ENCODE measurements around the gene RNF130. TPM values are rescaled to one million over a fixed set of nuclear protein-coding genes. Genes with fewer than 3 reads are reported as not detected.
A peak's percentile ranks its signal among the peaks of the same experiment; 100 is the strongest.

Gene RNF130
- total RNA-seq, 1 donor from 2014 or later = 73.8 TPM

DNA sequence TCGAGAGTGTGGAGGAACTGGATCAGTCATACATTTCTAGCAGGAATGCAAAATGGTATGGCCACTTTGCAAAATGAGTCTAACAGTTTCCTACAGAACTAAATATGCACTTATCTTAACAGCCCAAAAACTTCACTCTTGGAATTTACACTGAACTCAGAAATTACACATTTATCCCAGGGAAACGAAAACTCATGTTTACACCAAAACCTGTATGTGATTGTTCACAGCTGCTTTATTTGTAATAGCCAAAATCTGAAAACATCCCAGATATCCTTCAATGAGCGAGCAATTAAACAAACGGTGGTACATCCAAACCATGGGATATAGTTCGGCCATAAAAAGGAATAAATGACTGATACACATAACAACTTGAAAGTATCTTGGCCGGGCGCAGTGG, 62.0 kb downstream of the RNF130 start:
- Mint-ChIP-seq H3K9me3 (ENCODE audit: low read depth) (no peaks in the 10 kb centered on the region), H3K4me3 (ENCODE audit: low read depth) (no peak overlapping the region), H3K27ac (no peak overlapping the region), H3K36me3 (ENCODE audit: insufficient read depth) (peaks cover 12% of the 10 kb centered on the region), H3K27me3 (no peaks in the 10 kb centered on the region), H3K4me1 (ENCODE audit: low read depth) (peaks cover 6% of the 10 kb centered on the region)
- TF ChIP-seq, protein P1, sequence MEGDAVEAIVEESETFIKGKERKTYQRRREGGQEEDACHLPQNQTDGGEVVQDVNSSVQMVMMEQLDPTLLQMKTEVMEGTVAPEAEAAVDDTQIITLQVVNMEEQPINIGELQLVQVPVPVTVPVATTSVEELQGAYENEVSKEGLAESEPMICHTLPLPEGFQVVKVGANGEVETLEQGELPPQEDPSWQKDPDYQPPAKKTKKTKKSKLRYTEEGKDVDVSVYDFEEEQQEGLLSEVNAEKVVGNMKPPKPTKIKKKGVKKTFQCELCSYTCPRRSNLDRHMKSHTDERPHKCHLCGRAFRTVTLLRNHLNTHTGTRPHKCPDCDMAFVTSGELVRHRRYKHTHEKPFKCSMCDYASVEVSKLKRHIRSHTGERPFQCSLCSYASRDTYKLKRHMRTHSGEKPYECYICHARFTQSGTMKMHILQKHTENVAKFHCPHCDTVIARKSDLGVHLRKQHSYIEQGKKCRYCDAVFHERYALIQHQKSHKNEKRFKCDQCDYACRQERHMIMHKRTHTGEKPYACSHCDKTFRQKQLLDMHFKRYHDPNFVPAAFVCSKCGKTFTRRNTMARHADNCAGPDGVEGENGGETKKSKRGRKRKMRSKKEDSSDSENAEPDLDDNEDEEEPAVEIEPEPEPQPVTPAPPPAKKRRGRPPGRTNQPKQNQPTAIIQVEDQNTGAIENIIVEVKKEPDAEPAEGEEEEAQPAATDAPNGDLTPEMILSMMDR (IDR thresholded peaks at IDR 0.05; ENCODE audit: unreplicated experiment) = no peak
- no peak for DNase-seq (ENCODE audit: low spot score, unreplicated experiment)

DNA sequence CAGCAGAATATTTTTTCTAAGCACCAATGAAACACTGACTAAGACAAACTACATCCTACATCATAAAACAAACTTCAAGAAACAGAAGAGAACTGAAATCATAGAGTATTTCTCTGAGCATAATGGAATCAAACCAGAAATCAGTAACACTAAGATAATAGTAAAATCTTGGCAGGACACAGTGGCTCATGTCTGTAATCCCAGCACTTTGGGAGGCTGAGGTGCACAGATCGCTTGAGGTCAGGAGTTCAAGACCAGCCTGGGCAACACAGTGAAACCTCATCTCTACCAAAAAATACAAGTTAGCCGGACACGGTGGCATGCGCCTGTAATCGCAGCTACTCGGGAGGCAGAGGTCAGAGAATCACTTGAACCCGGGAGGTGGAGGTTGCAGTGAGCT, 63.1 kb downstream of the RNF130 start:
- Mint-ChIP-seq H3K4me1 (ENCODE audit: low read depth) (peaks cover 7% of the 10 kb centered on the region), H3K9me3 (ENCODE audit: low read depth) (no peaks in the 10 kb centered on the region), H3K36me3 (ENCODE audit: insufficient read depth) (peaks cover 12% of the 10 kb centered on the region), H3K27me3 (no peaks in the 10 kb centered on the region), H3K4me3 (ENCODE audit: low read depth) (no peak overlapping the region), H3K27ac (peak overlapping the region; percentile 82)
- TF ChIP-seq, protein P1 (IDR thresholded peaks at IDR 0.05; ENCODE audit: unreplicated experiment) = no peak
- no peak for DNase-seq (ENCODE audit: low spot score, unreplicated experiment)

DNA sequence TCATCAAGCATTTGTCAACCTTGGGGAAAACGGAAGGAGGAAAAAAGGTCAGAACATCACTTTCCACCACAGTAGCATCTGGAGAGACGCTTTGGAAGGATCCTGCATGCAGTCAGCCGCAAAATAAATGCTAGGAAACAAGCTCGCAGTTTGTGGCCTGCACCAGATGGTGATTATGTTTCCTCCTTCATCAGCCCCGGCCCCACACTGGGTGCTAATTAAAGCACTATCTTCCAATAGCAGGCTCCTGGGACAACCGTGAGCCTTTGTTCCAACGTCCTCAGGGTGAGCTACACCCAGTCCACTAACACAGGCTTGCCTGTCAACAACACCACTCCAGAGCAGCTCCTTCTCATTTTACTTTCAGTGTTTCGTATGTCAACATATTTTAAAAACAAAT, 64.0 kb downstream of the RNF130 start:
- peaks cover 12% of the 10 kb centered on the region for H3K36me3 Mint-ChIP-seq (ENCODE audit: insufficient read depth)
- DNase-seq (ENCODE audit: low spot score, unreplicated experiment) = no peak
- H3K27ac Mint-ChIP-seq = no peak overlapping the region
- TF ChIP-seq, protein P1 (IDR thresholded peaks at IDR 0.05; ENCODE audit: unreplicated experiment) = no peak
- no peaks in the 10 kb centered on the region for H3K27me3 Mint-ChIP-seq
- peaks cover 7% of the 10 kb centered on the region for H3K4me1 Mint-ChIP-seq (ENCODE audit: low read depth)
- H3K9me3 Mint-ChIP-seq (ENCODE audit: low read depth) = no peaks in the 10 kb centered on the region
- H3K4me3 Mint-ChIP-seq (ENCODE audit: low read depth) = no peak overlapping the region

DNA sequence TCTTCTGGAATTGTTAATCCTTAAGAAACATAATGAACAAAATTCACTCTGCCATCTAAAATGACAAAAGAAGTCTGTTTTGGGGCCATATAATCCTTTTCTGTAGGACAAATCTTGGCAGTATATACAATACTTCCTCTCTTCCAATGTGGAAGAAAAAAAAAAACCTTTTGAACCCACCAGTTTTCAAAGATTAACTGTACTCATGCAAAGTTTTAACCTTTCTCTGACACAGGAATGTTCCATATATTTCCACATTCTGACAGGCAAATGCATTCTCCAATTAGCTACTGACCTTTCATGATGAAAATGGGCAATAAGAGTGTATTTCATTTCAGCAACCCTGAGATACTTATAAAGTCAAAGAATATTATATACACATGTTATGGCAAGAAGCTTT, 65.4 kb downstream of the RNF130 start:
- Mint-ChIP-seq H3K27me3 (no peaks in the 10 kb centered on the region), H3K4me3 (ENCODE audit: low read depth) (no peak overlapping the region), H3K36me3 (ENCODE audit: insufficient read depth) (peaks cover 13% of the 10 kb centered on the region), H3K4me1 (ENCODE audit: low read depth) (peaks cover 7% of the 10 kb centered on the region), H3K9me3 (ENCODE audit: low read depth) (no peaks in the 10 kb centered on the region), H3K27ac (no peak overlapping the region)
- TF ChIP-seq, protein P1 (IDR thresholded peaks at IDR 0.05; ENCODE audit: unreplicated experiment) = no peak
- no peak for DNase-seq (ENCODE audit: low spot score, unreplicated experiment)

DNA sequence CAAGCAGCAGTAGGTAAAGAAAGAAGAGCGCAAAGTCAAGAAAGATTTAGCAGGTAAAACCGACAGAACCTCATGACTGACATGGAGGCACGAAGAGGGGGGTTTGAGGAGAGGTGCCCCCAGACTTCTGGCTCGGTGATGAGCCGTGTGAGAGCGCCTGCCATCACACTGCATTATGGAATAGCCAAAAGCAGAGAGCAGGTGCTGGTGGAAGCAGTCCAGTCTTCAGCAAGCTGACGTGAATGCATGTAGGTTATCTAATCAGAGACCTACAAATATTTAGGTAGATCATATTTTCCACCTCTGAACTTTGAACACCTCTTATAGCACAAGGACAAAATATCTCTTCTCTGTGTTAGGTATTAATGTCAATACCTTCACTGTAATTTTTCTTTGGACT, 68.4 kb downstream of the RNF130 start:
- Mint-ChIP-seq H3K36me3 (ENCODE audit: insufficient read depth) (peaks cover 20% of the 10 kb centered on the region), H3K27ac (peak overlapping the region; percentile 22), H3K4me1 (ENCODE audit: low read depth) (peaks cover 5% of the 10 kb centered on the region), H3K27me3 (no peaks in the 10 kb centered on the region), H3K9me3 (ENCODE audit: low read depth) (peaks cover 16% of the 10 kb centered on the region), H3K4me3 (ENCODE audit: low read depth) (no peak overlapping the region)
- DNase-seq (ENCODE audit: low spot score, unreplicated experiment) = no peak
- TF ChIP-seq, protein P1 (IDR thresholded peaks at IDR 0.05; ENCODE audit: unreplicated experiment) = no peak
